Vagina (tissue), 2 donors: ENCODE measurements around the gene CLPSL2.

Experiments
- POLR2A ChIP-seq, 2 donors: fragments of 450-650 bp; IDR thresholded peaks; one replicate each; pipeline ENCODE4 v1.6.1; 2017; ENCODE audit warnings: antibody characterized with exemption in 2 of 2, mild to moderate bottlenecking in 2 of 2, moderate library complexity in 2 of 2
- TF ChIP-seq, protein P1 (sequence below), 3 experiments: fragments of 450-650 bp in 2 of 3; fragments of 200-600 bp in 1 of 3; sonication (generic) in 1 of 3; IDR thresholded peaks; one replicate each; pipeline ENCODE4 v1.5.1; 2017 to 2019; ENCODE audit warnings: antibody characterized with exemption in 3 of 3, mild to moderate bottlenecking in 2 of 3, moderate library complexity in 2 of 3

DNA sequence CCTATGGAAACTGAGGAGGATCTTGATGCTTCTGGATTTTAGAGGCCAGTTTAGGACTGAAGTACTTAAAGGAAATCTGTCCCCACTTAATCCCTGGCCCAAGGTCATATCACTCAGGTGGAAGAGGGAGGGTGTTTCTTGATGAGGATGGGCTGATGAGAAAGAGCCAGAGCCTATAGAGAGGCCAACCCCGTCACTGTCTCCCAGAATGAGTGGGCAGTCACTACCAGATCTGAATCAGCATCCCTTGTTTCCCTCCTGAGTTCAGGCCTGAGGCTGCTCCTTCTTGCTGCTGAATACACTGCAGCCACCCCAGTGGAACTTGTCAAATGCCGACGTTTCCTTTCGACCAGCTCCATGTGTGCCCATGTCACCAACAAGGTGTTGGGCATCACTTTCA is 24.8 kb upstream of the CLPSL2 start:
- TF ChIP-seq, protein P1, sequence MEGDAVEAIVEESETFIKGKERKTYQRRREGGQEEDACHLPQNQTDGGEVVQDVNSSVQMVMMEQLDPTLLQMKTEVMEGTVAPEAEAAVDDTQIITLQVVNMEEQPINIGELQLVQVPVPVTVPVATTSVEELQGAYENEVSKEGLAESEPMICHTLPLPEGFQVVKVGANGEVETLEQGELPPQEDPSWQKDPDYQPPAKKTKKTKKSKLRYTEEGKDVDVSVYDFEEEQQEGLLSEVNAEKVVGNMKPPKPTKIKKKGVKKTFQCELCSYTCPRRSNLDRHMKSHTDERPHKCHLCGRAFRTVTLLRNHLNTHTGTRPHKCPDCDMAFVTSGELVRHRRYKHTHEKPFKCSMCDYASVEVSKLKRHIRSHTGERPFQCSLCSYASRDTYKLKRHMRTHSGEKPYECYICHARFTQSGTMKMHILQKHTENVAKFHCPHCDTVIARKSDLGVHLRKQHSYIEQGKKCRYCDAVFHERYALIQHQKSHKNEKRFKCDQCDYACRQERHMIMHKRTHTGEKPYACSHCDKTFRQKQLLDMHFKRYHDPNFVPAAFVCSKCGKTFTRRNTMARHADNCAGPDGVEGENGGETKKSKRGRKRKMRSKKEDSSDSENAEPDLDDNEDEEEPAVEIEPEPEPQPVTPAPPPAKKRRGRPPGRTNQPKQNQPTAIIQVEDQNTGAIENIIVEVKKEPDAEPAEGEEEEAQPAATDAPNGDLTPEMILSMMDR (IDR thresholded peaks at IDR 0.05), result no peak
- no peak for TF ChIP-seq POLR2A (IDR thresholded peaks at IDR 0.05)
